Skeletal muscle cell (primary cell): Measurements from ENCODE around the gene MRFAP1L1.
A peak's percentile ranks its signal among the peaks of the same experiment; 100 is the strongest.
"Not testable (repeated sequence)": the region's sequence is repeated elsewhere in the genome, so short reads cannot be mapped to it uniquely, and the experiment has no call there.

Source experiments
- DNase-seq: peaks from one replicate; pipeline ENCODE4 v3.0.0-alpha.2; 2010; ENCODE audit warnings: low read depth
- H3K4me3 ChIP-seq: 2 replicates; pipeline ENCODE4 v1.5.1; 2011; ENCODE audit warnings: low read depth, mild to moderate bottlenecking, control low read depth, low read length, moderate library complexity

The MRFAP1L1 gene

DNA sequence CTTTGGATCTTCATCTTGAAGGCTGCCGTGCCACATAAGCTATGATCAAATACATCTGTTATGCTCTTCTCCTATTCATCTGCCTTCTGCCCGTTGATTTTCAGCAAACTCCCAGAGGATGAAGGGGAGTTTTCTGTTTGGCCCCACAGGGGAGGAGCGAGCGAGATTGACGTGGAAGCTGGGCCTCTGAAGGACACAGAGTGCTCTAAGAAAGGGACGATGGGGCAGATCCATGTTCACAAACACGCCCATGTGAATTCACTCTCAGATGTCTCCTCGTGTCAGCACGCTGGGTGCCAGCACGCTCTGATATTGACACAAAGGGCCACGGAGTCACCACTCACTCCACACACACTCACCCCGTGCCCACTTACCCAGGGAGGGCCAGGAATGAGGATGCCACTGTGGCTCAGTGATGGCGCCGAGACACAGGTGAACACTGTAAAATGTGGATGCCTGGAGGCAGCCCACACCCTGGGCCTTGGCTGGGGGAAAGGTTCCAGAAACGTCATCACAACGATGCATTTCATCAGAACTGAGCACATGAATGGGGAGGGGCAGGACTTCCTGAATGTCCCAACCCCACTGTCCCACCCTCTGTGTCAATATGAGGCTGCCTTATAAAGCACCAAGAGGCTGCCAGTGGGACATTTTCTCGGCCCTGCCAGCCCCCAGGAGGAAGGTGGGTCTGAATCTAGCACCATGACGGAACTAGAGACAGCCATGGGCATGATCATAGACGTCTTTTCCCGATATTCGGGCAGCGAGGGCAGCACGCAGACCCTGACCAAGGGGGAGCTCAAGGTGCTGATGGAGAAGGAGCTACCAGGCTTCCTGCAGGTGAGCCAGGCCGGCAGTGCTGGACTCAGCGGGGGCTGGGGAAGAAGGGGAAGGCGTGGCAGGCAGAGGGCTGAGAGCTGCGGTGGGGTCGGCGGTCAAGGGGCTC is 16.2 kb downstream of the MRFAP1L1 start, which contains the start of gene S100P:
S100P (plus strand) TSS at position 648 of the 946 bp plus-strand sequence; CDS start at position 703, 55 bp downstream.
- H3K4me3 ChIP-seq = no peak within 1 kb of the TSS
- DNase-seq = no peak

DNA sequence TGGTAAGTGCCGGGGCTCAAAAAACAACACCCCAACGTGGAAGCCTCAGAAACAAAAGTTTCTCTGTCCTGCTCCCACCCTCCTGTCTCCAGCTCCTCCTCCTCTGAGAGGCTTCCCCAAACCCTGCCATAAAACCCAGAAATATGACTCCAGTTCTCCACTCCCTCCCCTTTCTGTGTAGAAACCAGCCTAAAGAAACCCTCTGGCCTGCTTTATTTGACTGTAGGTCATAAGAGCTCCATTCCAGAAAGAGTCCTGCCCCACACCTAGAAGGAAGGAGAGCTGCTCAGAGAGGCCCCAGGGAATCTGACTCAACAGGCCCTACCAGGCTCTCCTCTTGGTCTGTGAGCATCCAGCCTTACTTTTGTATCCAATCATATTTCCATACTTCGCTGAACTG is 16.9 kb downstream of the MRFAP1L1 start:
- H3K4me3 ChIP-seq = no peak overlapping the region
- peak; percentile 57 for DNase-seq

DNA sequence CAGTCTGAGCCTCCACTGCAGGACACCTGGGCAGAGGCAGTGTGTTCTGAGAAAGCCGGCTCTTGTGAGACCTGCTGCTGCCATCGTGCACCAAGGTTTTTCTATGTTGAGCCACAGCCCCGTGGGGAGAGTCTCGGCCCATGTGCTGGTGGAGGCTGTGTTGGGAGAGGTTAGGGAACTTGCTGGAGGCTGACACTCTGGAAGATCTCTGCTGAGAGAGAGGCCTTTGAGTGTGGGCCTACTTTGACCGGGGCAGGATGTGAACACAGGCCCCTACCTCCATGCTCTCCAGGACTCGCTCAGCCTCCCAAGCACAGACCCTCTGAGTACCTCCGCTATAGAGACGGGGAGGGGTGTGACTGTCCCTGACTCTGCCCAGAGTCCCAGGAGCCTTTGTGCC is 17.3 kb downstream of the MRFAP1L1 start:
- H3K4me3 ChIP-seq = no peak overlapping the region
- DNase-seq = no peak

DNA sequence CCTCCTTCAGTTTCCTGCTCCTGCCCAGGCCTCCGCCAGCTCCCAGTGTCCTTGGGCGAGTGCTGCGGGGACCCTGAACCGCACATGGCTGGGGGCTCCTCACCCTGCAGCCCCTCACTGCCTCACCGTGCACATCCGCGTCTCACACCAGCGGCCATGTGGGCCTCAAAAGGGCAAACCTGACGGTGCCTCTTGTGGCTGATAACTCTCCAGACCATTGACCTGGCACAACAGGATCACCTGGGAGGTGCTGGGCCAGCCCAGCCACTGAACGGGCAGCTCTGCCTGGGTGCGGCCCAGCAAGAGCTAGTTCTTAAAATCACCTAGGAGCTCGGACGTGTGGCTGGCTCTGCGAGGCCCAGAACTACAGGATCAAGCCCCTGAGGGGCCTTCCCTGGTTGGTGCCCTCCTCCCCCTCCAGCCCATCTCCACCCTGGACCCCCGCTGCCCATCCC is 20.1 kb downstream of the MRFAP1L1 start:
- no peak for DNase-seq
- H3K4me3 ChIP-seq = no peak overlapping the region

DNA sequence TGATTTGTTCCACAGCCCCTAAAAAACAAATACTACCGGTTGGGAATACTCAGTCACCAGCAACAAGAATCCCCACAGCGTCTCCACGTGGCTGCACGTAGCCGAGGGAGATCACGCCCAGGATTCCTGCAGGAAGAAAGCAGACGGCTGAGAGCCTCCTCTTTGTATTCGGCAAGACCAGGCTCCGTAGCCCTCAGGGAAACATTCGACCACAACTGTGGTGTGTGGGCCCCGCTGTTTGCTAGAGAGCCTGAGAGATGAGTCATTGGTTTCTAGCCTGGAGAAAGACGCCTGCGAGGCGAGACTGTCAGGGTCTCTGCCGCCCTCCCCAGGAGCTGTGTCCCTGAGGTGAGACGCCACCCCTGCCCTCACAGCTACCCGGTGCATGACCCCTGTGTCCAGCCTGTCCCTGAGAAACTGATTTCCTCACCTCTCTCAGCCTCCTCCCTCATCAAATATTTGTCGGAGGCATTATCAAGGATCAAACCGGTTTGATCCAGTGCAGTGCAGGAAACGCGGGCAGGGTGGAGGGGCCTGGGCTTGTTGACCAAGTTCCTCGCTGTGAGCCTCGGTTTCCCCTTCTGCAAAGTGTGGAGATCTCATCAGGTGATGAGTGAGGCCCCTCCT is 20.7 kb downstream of the MRFAP1L1 start:
- H3K4me3 ChIP-seq = no peak overlapping the region
- DNase-seq = peak; percentile 87

DNA sequence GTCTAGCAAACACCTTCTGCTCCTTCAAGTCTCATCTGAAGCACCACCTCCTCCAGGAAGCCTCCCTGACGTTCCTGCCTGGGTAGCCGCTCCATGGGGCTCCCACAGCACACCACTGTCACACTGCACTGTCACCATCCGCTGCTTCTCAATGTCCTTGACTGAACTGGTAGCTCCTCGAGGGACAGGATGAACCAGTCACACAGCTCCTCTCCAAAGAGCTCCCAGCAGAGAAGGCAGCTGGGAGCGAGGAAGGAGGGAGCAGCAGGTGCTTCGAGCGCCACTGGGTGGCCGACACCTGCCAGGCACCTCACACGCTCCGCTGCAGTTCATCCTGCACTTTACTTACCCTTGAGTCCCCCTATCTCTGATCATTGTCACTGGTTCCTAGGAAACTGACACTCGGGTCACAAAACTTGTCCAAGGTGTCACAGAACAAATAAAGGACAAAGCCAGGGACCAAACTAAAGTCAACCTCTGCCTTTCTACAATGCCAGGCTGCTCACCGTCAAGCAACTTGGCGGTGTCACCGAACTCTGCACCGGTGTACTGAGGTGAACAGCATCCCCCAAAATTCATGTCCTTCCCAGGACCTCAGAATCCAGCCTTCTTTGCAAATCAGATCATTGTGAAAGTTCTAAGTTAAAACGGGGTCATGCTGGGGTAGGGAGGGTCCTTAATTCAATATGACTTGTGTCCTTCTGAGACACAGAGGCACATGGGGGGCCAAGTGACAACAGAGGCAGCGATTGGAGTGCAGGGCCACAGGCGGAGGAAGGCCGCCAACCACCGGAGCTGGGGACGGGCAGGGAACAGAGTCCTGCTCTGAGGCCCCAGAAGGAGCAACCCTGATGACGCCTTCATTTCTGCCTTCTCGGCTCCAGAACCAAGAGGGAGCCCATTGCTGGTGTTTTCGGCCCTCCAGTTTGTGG is 21.5 kb downstream of the MRFAP1L1 start:
- H3K4me3 ChIP-seq = no peak overlapping the region
- DNase-seq = no peak

DNA sequence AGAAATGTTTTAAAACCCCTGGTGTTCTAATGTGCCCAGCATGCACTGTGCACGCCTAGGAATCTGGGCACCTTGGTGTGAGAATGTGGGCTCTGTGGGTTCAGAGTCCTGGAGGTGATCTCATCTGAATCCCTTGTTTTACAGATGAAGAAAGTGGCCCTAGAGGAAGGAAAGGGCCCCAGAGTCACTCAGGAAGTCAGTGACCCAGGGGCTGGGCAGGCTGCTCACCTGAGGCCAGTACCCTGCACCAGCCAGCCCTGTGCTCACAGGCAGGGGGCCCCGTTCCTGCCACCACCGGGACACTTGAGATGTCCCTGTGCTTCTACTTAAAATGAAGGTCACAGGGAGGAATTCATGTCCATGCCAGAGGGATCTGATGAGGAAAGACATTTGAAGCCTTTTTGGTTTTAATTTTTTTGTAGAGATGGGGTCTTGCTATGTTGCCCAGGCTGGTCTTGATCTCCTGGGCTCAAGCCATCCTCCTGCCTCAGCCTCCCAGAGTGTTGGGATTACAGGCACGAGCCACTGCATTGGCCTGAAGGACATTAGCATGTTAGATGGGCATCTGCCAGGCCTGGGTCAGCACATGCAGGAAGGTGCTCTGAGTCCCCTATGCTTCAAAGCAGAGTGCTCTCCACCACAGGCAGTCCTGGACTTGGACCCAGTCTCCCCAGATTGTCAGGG is 23.4 kb downstream of the MRFAP1L1 start:
- no peak overlapping the region for H3K4me3 ChIP-seq
- no peak for DNase-seq

DNA sequence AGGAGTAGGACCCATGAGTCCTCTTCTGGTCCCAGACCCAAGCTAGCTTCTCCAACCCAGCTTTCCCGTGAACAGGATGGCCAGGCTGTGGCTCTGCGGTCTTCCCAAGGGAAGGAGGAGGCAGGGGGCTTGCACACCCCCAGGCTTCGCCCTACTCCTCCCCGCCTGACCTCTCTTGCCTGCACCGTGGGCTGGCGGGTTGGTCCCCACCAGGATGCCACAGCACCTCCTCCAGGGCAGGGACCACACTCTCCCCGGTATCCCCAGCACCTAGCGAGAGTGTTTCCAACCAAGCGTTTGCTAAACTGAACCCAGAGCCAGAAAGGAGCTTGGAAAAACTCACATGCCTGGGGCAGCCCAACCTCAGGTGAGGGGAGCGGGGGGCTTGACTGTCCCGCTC is 25.0 kb downstream of the MRFAP1L1 start:
- DNase-seq = no peak
- H3K4me3 ChIP-seq = no peak overlapping the region

- H3K4me3 ChIP-seq = no peak overlapping the region
- no peak for DNase-seq
Observed at GRCh38 chr4:6682862-6683590, 26.6 kb downstream of the MRFAP1L1 start.

DNA sequence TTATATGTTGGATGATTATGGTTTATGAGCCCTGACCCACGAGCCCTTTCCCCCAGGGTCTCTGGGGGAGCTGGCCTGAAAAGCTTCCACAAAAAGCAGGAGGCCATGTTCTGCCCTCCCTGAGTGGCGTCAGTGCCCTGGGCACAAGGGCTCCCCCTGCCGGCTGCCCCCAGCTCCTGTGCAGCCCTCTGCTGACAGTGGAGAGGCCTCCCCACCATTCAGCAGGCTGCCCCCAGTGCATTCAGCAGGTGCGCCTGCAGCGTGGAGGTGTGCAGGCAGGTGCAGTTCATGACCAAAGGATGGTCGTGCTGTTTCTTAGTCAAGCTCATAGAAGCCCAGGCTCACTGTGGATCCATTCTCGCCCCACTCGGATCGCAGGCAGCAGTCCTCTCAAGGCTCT is 28.5 kb downstream of the MRFAP1L1 start:
- no peak overlapping the region for H3K4me3 ChIP-seq
- no peak for DNase-seq

- no peak overlapping the region for H3K4me3 ChIP-seq
- DNase-seq = no peak
Observed at GRCh38 chr4:6680372-6681034, 29.2 kb downstream of the MRFAP1L1 start.

DNA sequence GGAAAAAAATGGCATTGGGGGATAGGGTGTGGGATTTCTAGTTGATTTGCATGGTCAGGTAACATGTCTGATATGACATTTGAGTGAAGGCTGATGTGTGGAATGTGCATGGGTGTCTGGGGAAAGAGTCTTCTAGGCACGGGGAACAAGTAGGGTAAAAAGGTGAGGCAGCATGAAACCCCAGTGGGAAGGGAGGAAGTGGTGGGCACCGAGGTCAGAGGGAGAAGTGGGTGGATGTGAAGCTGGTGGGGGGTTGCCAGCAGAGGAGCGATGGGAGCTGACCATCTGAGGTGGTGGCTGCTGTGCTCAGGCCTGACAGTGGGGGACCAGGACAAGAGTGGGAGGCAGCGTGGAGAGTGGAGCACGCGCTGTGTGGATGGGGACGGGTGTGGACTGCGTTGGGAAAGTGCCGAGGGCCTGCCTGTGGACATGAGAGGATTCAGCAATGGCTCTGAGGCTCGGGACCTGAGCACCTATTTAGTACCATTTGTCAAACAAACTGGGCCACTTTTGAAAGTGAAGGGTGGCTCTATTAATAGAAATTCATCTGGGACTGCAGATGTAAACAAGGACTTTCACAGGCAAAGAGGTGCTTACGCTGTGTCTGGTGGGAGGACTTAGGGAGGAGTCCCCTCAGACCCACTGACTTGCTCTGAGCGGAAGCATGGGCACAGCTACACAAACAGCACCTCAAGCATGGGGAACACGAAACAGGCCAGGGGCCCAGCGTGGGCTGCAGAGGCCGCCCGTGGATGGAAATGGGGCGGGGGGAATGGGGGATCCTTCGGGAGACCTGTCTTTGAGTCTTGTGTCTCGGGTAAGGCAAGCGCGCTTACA is 32.7 kb downstream of the MRFAP1L1 start:
- DNase-seq = no peak
- H3K4me3 ChIP-seq = no peak overlapping the region

- DNase-seq = no peak
Observed at GRCh38 chr4:6674500-6675149, 35.0 kb downstream of the MRFAP1L1 start.

GRCh38 chr4:6673660-6674499 is 35.8 kb downstream of the MRFAP1L1 start:
- peak; percentile 91 for DNase-seq
- H3K4me3 ChIP-seq = peak overlapping the region; percentile 72

More at GRCh38 chr4:6674500-6675149, 35.0 kb downstream of the MRFAP1L1 start:
- peak overlapping the region; percentile 72 for H3K4me3 ChIP-seq

- DNase-seq = not testable (repeated sequence)
- H3K4me3 ChIP-seq = peak overlapping the region; percentile 72
Observed at GRCh38 chr4:6673191-6673659, 36.4 kb downstream of the MRFAP1L1 start.
